Endothelial cell of umbilical vein (primary cell): ENCODE measurements around the gene KLB.

ENCODE experiments used
- CTCF ChIP-seq, 2 donors: IDR thresholded peaks; 1 replicate in 1 of 2; 2 replicates in 1 of 2; pipeline ENCODE4 v1.5.1; 2011; ENCODE audit warnings: low read length in 2 of 2, mild to moderate bottlenecking in 2 of 2, moderate library complexity in 2 of 2, control low read depth in 1 of 2, inconsistent platforms in 1 of 2, low read depth in 1 of 2; ENCODE audit not compliant: insufficient read depth in 1 of 2; ENCODE audit errors: extremely low read depth in 1 of 2
- POLR2A ChIP-seq: IDR thresholded peaks from 2 replicates; pipeline ENCODE4 v1.6.1; 2012; ENCODE audit warnings: low read depth, mild to moderate bottlenecking, control low read depth, low read length

- TF ChIP-seq POLR2A: no peak
- no peak for TF ChIP-seq CTCF (IDR thresholded peaks at IDR 0.05; ENCODE audit: extremely low read depth in 1 of 2, insufficient read depth in 1 of 2, low read depth in 1 of 2, low read length in 2 of 2)
Observed at GRCh38 chr4:39497909-39498726, 91.4 kb downstream of the KLB start.
